Astrocyte of the cerebellum (primary cell): Measurements from ENCODE around the gene IL12RB2.

ENCODE experiments used
- DNase-seq: peaks from one replicate; pipeline ENCODE4 v3.0.0-alpha.2; 2011; ENCODE audit warnings: low read depth
- H3K4me3 ChIP-seq: 2 replicates; pipeline ENCODE4 v1.5.1; 2011; ENCODE audit warnings: mild to moderate bottlenecking, low read depth, low read length, moderate library complexity
- CTCF ChIP-seq: IDR thresholded peaks from 2 replicates; pipeline ENCODE4 v1.5.1; 2012; ENCODE audit warnings: low read length, low read depth, moderate library complexity, mild to moderate bottlenecking; ENCODE audit errors: missing control alignments
- in situ Hi-C: cut with HindIII; loops from 2 replicates; pipeline ENCODE4 v1.10.0; 2017; ENCODE audit warnings: low sequenced_read_pairs

Gene IL12RB2

GRCh38 chr1:67418839-67419586 lies 111.3 kb downstream of the IL12RB2 start:
- no peak for TF ChIP-seq CTCF
- in situ Hi-C loops: no loop called here
- H3K4me3 ChIP-seq: no peak overlapping the region
- DNase-seq: no peak

- TF ChIP-seq CTCF: no peak
- no peak overlapping the region for H3K4me3 ChIP-seq
- DNase-seq: no peak
- in situ Hi-C loops: no loop called here
Observed at GRCh38 chr1:67420835-67421492, 113.3 kb downstream of the IL12RB2 start.

DNA sequence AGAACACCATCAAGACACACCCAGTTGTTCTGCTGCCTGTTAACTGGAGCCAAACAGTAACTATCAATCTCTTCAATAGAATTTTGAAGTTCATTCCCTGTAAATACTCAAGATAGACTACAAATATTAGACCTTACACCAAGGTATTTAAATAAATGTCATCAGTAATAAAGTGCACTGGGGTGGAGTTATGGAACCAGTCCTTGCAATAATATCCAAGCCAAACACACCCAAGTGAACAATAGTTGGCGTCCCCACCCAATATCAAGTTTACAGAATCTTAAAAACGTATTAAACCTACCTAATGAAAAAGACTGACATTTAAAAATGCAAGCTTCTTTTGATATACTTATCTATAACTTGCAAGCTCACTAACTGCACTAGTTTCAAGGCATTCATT lies 119.8 kb downstream of the IL12RB2 start:
- no peak for DNase-seq
- H3K4me3 ChIP-seq: peak overlapping the region; percentile 89
- no peak for TF ChIP-seq CTCF
- in situ Hi-C loops: loop anchor here (5.0 kb wide), 3 partner anchors 55 to 80 kb away; no protein-coding TSS in a partner anchor

DNA sequence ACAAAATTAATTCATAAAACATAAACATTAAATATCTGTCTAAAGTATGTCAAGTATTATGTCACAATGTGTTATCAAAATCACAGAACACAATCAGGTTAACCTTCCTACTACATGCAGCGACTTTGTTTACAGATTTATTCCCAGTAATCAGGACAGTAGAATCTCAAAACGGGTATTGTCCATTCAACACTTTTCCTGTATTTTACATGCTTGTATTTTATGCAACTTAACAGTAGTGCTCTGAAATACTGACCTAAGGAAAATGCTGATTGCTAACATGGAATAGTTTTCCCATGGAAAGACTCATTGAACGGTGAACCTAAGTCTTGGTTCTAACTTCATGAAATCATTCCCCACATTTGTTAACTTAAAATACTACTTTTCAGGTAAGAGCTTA lies 120.3 kb downstream of the IL12RB2 start:
- in situ Hi-C loops: loop anchor here (5.0 kb wide), 3 partner anchors 56 to 81 kb away; no protein-coding TSS in a partner anchor
- TF ChIP-seq CTCF: no peak
- H3K4me3 ChIP-seq: peak overlapping the region; percentile 89

DNA sequence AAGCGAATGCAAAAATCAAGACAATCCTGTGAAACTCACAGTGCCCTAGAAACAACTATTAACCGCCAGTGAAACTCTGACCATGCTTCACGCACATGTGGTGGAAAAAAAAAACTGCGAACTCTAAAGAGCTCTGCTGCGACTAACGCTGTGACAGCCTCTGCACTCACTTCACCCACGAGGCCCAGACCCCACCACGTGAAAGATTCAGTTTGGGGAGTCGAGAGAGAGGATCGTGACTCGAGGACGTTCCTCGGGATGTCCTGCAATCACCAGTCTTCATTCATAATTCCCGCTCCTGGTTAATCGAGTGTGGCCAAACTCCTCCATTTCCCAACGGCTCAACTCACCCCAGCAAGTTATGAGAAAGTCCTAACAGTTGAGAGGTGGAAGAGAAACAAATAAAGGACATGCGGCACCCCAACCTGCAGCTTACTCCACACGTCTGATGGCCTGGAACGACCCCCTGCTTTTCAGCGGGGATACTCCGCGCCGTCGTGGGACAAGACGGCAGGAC lies 121.4 kb downstream of the IL12RB2 start:
- peak overlapping the region; percentile 89 for H3K4me3 ChIP-seq
- no peak for DNase-seq
- in situ Hi-C loops: loop anchor here (5.0 kb wide), 3 partner anchors 57 to 82 kb away; no protein-coding TSS in a partner anchor
- TF ChIP-seq CTCF: no peak

More for the DNA sequence above, 120.3 kb downstream of the IL12RB2 start:
- DNase-seq: no peak

- peak overlapping the region; percentile 89 for H3K4me3 ChIP-seq
- DNase-seq: no peak
- TF ChIP-seq CTCF: no peak
- in situ Hi-C loops: loop anchor here (5.0 kb wide), 3 partner anchors 57 to 82 kb away; no protein-coding TSS in a partner anchor
Observed at GRCh38 chr1:67429528-67430357, 122.1 kb downstream of the IL12RB2 start.
